CD4-positive, CD25-positive, alpha-beta regulatory T cell (primary cell): ENCODE data around the gene NUBP1. TPM values are rescaled to one million over a fixed set of nuclear protein-coding genes. Genes with fewer than 3 reads are reported as not detected.

Experiments used
- ATAC-seq, 2 donors: fragments of 150-1000 bp; cut with Tn5 transposase; one replicate each; pipeline ENCODE4 v1.10.0; 2021; ENCODE audit warnings: low read depth in 2 of 2, moderate number of reproducible peaks in 2 of 2, moderate library complexity in 1 of 2
- DNase-seq, 3 donors: peaks; one replicate each; pipeline versions ENCODE4 v3.0.0 to v3.0.0-alpha.2; 2012 to 2022; ENCODE audit warnings: mixed read lengths in 1 of 3
- H3K27ac ChIP-seq: one replicate; pipeline ENCODE4 v1.7.0; 2013; ENCODE audit warnings: mild to moderate bottlenecking, low read length; ENCODE audit not compliant: insufficient read depth, poor library complexity, severe bottlenecking
- H3K27me3 ChIP-seq: one replicate; pipeline ENCODE4 v1.7.0; 2013; ENCODE audit warnings: low read length; ENCODE audit not compliant: control insufficient read depth, insufficient read depth
- H3K36me3 ChIP-seq: one replicate; pipeline ENCODE4 v1.7.0; 2013; ENCODE audit warnings: mild to moderate bottlenecking, low read length, moderate library complexity; ENCODE audit not compliant: control insufficient read depth, insufficient read depth
- H3K4me1 ChIP-seq: 2 replicates; pipeline ENCODE4 v1.7.0; 2013; ENCODE audit warnings: mild to moderate bottlenecking, low read length; ENCODE audit not compliant: insufficient read depth, control insufficient read depth, poor library complexity, severe bottlenecking
- H3K4me3 ChIP-seq: one replicate; pipeline ENCODE4 v1.7.0; 2013; ENCODE audit warnings: low read depth, mild to moderate bottlenecking, low read length, moderate library complexity
- H3K9me3 ChIP-seq, 2 experiments: 1 replicate in 1 of 2; 2 replicates in 1 of 2; pipeline ENCODE4 v1.7.0; 2013; ENCODE audit warnings: low read length in 2 of 2, mild to moderate bottlenecking in 1 of 2, moderate library complexity in 1 of 2; ENCODE audit not compliant: control insufficient read depth in 2 of 2
- H3K27ac Mint-ChIP-seq, 3 donors: one replicate each; pipeline ENCODE4 v1.8.0; 2020 to 2022; ENCODE audit warnings: mild to moderate bottlenecking in 3 of 3, mixed read lengths in 3 of 3, moderate library complexity in 2 of 3
- H3K27me3 Mint-ChIP-seq: one replicate; pipeline ENCODE4 v1.8.0; 2022; ENCODE audit warnings: mild to moderate bottlenecking, mixed read lengths
- H3K36me3 Mint-ChIP-seq: one replicate; pipeline ENCODE4 v1.8.0; 2020; ENCODE audit warnings: mixed read lengths
- H3K4me1 Mint-ChIP-seq, 4 donors: one replicate each; pipeline ENCODE4 v1.8.0; 2020 to 2022; ENCODE audit warnings: mixed read lengths in 4 of 4, mild to moderate bottlenecking in 1 of 4
- H3K4me3 Mint-ChIP-seq, 4 donors: one replicate each; pipeline ENCODE4 v1.8.0; 2020 to 2022; ENCODE audit warnings: mild to moderate bottlenecking in 4 of 4, mixed read lengths in 4 of 4, moderate library complexity in 3 of 4
- H3K9me3 Mint-ChIP-seq, 7 donors: one replicate each; pipeline ENCODE4 v1.8.0; 2020 to 2022; ENCODE audit warnings: mixed read lengths in 7 of 7, mild to moderate bottlenecking in 3 of 7, moderate library complexity in 2 of 7
- polyA plus RNA-seq, 4 donors: library from polyadenylated mRNA; unstranded; fragments of 300-500 nt; fragmentation: Illumina TruSeq; gene quantifications; one replicate each; pipeline ENCODE4 v1.2.3, GENCODE V29; 2021
- total RNA-seq: library from RNA; stranded (reverse); gene quantifications from one replicate; pipeline ENCODE4 v1.2.3, GENCODE V29; 2022

NUBP1 gene
- total RNA-seq (23.2 TPM), polyA plus RNA-seq (10 to 100 TPM; 37.3 to 44.4 (median 43.2) TPM)

- Histone ChIP-seq H3K9me3 (no peaks in the 10 kb centered on the region), H3K4me1 (peaks cover 14% of the 10 kb centered on the region), H3K4me3 (peak within 1 kb of the TSS; percentile 88), H3K36me3 (peaks cover 20% of the 10 kb centered on the region), H3K27me3 (no peaks in the 10 kb centered on the region), H3K27ac (peak within 1 kb of the TSS; percentile 97)
- Mint-ChIP-seq H3K27ac (peak within 1 kb of the TSS; percentile 98 to 100 (median 99)), H3K4me3 (peak within 1 kb of the TSS; percentile 88 to 97 (median 96)), H3K27me3 (no peaks in the 10 kb centered on the region), H3K9me3 (peaks cover 0 to 2% (median 0%) of the 10 kb centered on the region in 7 donors), H3K4me1 (peaks cover 9 to 32% (median 24%) of the 10 kb centered on the region in 4 donors), H3K36me3 (peaks cover 19% of the 10 kb centered on the region)
- DNase-seq, result peak; percentile 98 to 99 (median 99)
- ATAC-seq, result peak; percentile 93 to 95
These were observed at the start of gene NUBP1 for GRCh38 chr16:10743610-10744369. NUBP1 (plus strand) TSS chr16:10743842; CDS start chr16:10743864, 22 bp downstream.

GRCh38 chr16:10693889-10694288 lies 49.8 kb upstream of the NUBP1 start:
- Histone ChIP-seq H3K27me3 (no peaks in the 10 kb centered on the region), H3K4me1 (no peaks in the 10 kb centered on the region), H3K27ac (no peak overlapping the region), H3K36me3 (no peaks in the 10 kb centered on the region), H3K9me3 (no peaks in the 10 kb centered on the region), H3K4me3 (no peak overlapping the region)
- Mint-ChIP-seq H3K36me3 (no peaks in the 10 kb centered on the region), H3K4me3 (no peak overlapping the region), H3K27ac (no peak overlapping the region), H3K4me1 (no peaks in the 10 kb centered on the region), H3K27me3 (peaks cover 11% of the 10 kb centered on the region), H3K9me3 (peaks cover 0 to 2% (median 0%) of the 10 kb centered on the region in 7 donors)
- DNase-seq (no peak), ATAC-seq (no peak)

GRCh38 chr16:10694306-10694705 lies 49.3 kb upstream of the NUBP1 start:
- no peak for DNase-seq
- no peak overlapping the region for H3K4me3 ChIP-seq
- no peak overlapping the region for H3K27ac ChIP-seq
- no peaks in the 10 kb centered on the region for H3K36me3 Mint-ChIP-seq
- no peak overlapping the region for H3K4me3 Mint-ChIP-seq
- no peaks in the 10 kb centered on the region for H3K4me1 ChIP-seq
- H3K9me3 Mint-ChIP-seq, result peaks cover 0 to 2% (median 0%) of the 10 kb centered on the region in 7 donors
- H3K36me3 ChIP-seq, result no peaks in the 10 kb centered on the region
- no peaks in the 10 kb centered on the region for H3K9me3 ChIP-seq
- no peaks in the 10 kb centered on the region for H3K27me3 ChIP-seq
- no peaks in the 10 kb centered on the region for H3K4me1 Mint-ChIP-seq
- peaks cover 11% of the 10 kb centered on the region for H3K27me3 Mint-ChIP-seq
- ATAC-seq, result no peak
- H3K27ac Mint-ChIP-seq, result no peak overlapping the region

GRCh38 chr16:10694830-10695229 lies 48.8 kb upstream of the NUBP1 start, which contains the start of gene TEKT5:
TEKT5 (minus strand) TSS chr16:10694930; CDS start chr16:10694873, 57 bp downstream.
- DNase-seq (no peak), ATAC-seq (no peak)
- Histone ChIP-seq H3K4me1 (no peaks in the 10 kb centered on the region), H3K27me3 (no peaks in the 10 kb centered on the region), H3K27ac (no peak within 1 kb of the TSS), H3K36me3 (no peaks in the 10 kb centered on the region), H3K9me3 (no peaks in the 10 kb centered on the region), H3K4me3 (no peak within 1 kb of the TSS)
- Mint-ChIP-seq H3K36me3 (no peaks in the 10 kb centered on the region), H3K9me3 (peaks cover 0 to 2% (median 0%) of the 10 kb centered on the region in 7 donors), H3K27ac (no peak within 1 kb of the TSS), H3K4me3 (no peak within 1 kb of the TSS), H3K27me3 (peaks cover 11% of the 10 kb centered on the region), H3K4me1 (no peaks in the 10 kb centered on the region)

- DNase-seq, result no peak
- no peak overlapping the region for H3K27ac Mint-ChIP-seq
- Histone ChIP-seq H3K27ac (no peak overlapping the region), H3K27me3 (no peaks in the 10 kb centered on the region), H3K36me3 (no peaks in the 10 kb centered on the region), H3K4me3 (no peak overlapping the region), H3K4me1 (no peaks in the 10 kb centered on the region), H3K9me3 (no peaks in the 10 kb centered on the region)
- no peak overlapping the region for H3K4me3 Mint-ChIP-seq
- H3K27me3 Mint-ChIP-seq, result peaks cover 7% of the 10 kb centered on the region
- H3K4me1 Mint-ChIP-seq, result no peaks in the 10 kb centered on the region
- peaks cover 0 to 4% (median 0%) of the 10 kb centered on the region in 7 donors for H3K9me3 Mint-ChIP-seq
- ATAC-seq, result no peak
- H3K36me3 Mint-ChIP-seq, result no peaks in the 10 kb centered on the region
These were observed 43.9 kb upstream of the NUBP1 start for GRCh38 chr16:10699756-10700155.

GRCh38 chr16:10708969-10709368 lies 34.7 kb upstream of the NUBP1 start:
- no peak overlapping the region for H3K27ac ChIP-seq
- H3K9me3 ChIP-seq, result no peaks in the 10 kb centered on the region
- H3K27ac Mint-ChIP-seq, result no peak overlapping the region
- H3K9me3 Mint-ChIP-seq, result no peaks in the 10 kb centered on the region
- ATAC-seq (no peak), DNase-seq (no peak)
- no peak overlapping the region for H3K4me3 ChIP-seq
- no peak overlapping the region for H3K4me3 Mint-ChIP-seq
- H3K36me3 ChIP-seq, result no peaks in the 10 kb centered on the region
- no peaks in the 10 kb centered on the region for H3K4me1 ChIP-seq
- H3K4me1 Mint-ChIP-seq, result no peaks in the 10 kb centered on the region
- H3K27me3 Mint-ChIP-seq, result peaks cover 5% of the 10 kb centered on the region
- H3K36me3 Mint-ChIP-seq, result no peaks in the 10 kb centered on the region
- H3K27me3 ChIP-seq, result no peaks in the 10 kb centered on the region

- H3K27ac Mint-ChIP-seq, result no peak overlapping the region
- no peaks in the 10 kb centered on the region for H3K36me3 Mint-ChIP-seq
- no peaks in the 10 kb centered on the region for H3K36me3 ChIP-seq
- no peaks in the 10 kb centered on the region for H3K9me3 ChIP-seq
- no peaks in the 10 kb centered on the region for H3K4me1 Mint-ChIP-seq
- no peaks in the 10 kb centered on the region for H3K4me1 ChIP-seq
- H3K4me3 ChIP-seq, result no peak overlapping the region
- no peak overlapping the region for H3K27ac ChIP-seq
- H3K27me3 Mint-ChIP-seq, result peaks cover 10% of the 10 kb centered on the region
- no peaks in the 10 kb centered on the region for H3K27me3 ChIP-seq
- no peak for DNase-seq
- H3K9me3 Mint-ChIP-seq, result peaks cover 0 to 2% (median 0%) of the 10 kb centered on the region in 7 donors
- no peak overlapping the region for H3K4me3 Mint-ChIP-seq
- ATAC-seq, result peak in 1 of 2 donors; percentile 20
These were observed 15.4 kb upstream of the NUBP1 start for GRCh38 chr16:10728003-10728887.
